C4-2B (cell line): ENCODE measurements around the gene PPP2R5E.
"Not testable (repeated sequence)": the region's sequence is repeated elsewhere in the genome, so short reads cannot be mapped to it uniquely, and the experiment has no call there.

Source experiments
- H3K27ac ChIP-seq: fragments of 450-650 bp; 2 replicates; pipeline ENCODE4 v1.5.1; 2017
- ZFX ChIP-seq: fragments of 450-650 bp; IDR thresholded peaks from 2 replicates; pipeline ENCODE4 v1.6.1; 2017
- TF ChIP-seq, protein P1 (sequence below): fragments of 450-650 bp; conservative IDR thresholded peaks from 2 replicates; pipeline ENCODE4 v1.5.1; 2017; ENCODE audit warnings: mild to moderate bottlenecking

PPP2R5E gene

GRCh38 chr14:63387711-63388110, 155.5 kb downstream of the PPP2R5E start:
- no peak for TF ChIP-seq ZFX
- TF ChIP-seq, protein P1, sequence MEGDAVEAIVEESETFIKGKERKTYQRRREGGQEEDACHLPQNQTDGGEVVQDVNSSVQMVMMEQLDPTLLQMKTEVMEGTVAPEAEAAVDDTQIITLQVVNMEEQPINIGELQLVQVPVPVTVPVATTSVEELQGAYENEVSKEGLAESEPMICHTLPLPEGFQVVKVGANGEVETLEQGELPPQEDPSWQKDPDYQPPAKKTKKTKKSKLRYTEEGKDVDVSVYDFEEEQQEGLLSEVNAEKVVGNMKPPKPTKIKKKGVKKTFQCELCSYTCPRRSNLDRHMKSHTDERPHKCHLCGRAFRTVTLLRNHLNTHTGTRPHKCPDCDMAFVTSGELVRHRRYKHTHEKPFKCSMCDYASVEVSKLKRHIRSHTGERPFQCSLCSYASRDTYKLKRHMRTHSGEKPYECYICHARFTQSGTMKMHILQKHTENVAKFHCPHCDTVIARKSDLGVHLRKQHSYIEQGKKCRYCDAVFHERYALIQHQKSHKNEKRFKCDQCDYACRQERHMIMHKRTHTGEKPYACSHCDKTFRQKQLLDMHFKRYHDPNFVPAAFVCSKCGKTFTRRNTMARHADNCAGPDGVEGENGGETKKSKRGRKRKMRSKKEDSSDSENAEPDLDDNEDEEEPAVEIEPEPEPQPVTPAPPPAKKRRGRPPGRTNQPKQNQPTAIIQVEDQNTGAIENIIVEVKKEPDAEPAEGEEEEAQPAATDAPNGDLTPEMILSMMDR, result no peak
- no peak overlapping the region for H3K27ac ChIP-seq

- no peak overlapping the region for H3K27ac ChIP-seq
- TF ChIP-seq, protein P1, result no peak
- TF ChIP-seq ZFX, result no peak
These were observed 159.3 kb downstream of the PPP2R5E start for GRCh38 chr14:63383776-63384367.

- no peak overlapping the region for H3K27ac ChIP-seq
- TF ChIP-seq, protein P1, result no peak
- TF ChIP-seq ZFX, result no peak
These were observed 164.7 kb downstream of the PPP2R5E start for GRCh38 chr14:63378444-63378843.

GRCh38 chr14:63375769-63376168, 167.4 kb downstream of the PPP2R5E start:
- no peak overlapping the region for H3K27ac ChIP-seq
- TF ChIP-seq ZFX, result no peak
- TF ChIP-seq, protein P1, result no peak

DNA sequence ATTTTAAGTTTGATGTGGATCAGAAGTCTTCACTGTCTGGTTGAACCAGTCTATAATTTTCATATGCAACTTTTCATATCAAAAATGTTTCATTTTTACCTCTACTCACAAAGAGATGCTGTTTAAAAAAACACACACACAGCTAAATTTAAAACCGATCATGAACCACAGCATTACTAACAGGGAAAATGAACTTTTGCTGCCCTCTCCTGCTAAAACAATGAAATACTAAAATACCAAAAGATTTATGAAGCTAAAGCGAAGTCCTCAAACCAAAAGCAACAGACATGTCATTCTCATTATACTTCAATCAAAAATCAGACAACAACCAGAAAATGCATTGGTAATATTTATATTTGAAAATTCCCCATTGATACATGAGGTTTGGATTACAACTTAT, 171.6 kb downstream of the PPP2R5E start:
- not testable (repeated sequence) for H3K27ac ChIP-seq
- TF ChIP-seq, protein P1, result peak; percentile 20

DNA sequence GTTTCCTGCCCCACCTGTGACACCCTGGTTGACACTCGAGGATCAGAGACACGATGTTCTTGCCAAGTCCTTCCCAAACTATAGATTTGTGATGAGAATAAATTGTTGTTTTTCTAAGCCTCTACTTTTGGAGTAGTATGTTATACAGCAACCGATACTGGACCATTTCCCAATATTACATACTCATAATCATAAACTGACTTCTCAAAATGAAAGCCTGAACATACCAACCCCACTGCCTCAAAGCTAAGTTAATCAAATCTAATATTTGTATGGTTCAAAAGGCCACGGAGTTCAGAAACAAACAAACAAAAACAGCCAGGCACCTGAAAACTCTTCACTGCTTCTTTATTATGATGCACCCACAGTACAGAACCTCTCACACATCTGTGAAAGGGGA, 172.1 kb downstream of the PPP2R5E start:
- no peak for TF ChIP-seq ZFX
- TF ChIP-seq, protein P1, result no peak
- no peak overlapping the region for H3K27ac ChIP-seq

- H3K27ac ChIP-seq, result no peak overlapping the region
- TF ChIP-seq ZFX, result no peak
- TF ChIP-seq, protein P1, result peak; percentile 18
These were observed 175.3 kb downstream of the PPP2R5E start for GRCh38 chr14:63367742-63368364.
